ENCODE results near the gene ZYX.
"Not testable (repeated sequence)": the region's sequence is repeated elsewhere in the genome, so short reads cannot be mapped to it uniquely, and the experiment has no call there.

The ZYX gene

GRCh38 chr7:143384661-143385631 lies 3.8 kb downstream of the ZYX start:
- no peak for DNase-seq (ENCODE audit: low read depth)

- DNase-seq (ENCODE audit: low read depth) = no peak
Observed at GRCh38 chr7:143385891-143386781, 5.0 kb downstream of the ZYX start.

GRCh38 chr7:143387156-143387975 lies 6.2 kb downstream of the ZYX start:
- DNase-seq (ENCODE audit: low read depth) = no peak

- no peak for DNase-seq (ENCODE audit: low read depth)
Observed at GRCh38 chr7:143388051-143388450, 6.9 kb downstream of the ZYX start.

GRCh38 chr7:143388491-143389101 lies 7.5 kb downstream of the ZYX start:
- no peak for DNase-seq (ENCODE audit: low read depth)

- DNase-seq (ENCODE audit: low read depth) = no peak
Observed at GRCh38 chr7:143389316-143390103, 8.4 kb downstream of the ZYX start.

- DNase-seq (ENCODE audit: low read depth) = no peak
Observed at GRCh38 chr7:143390104-143390772, 9.1 kb downstream of the ZYX start.

- DNase-seq (ENCODE audit: low read depth) = no peak
Observed at GRCh38 chr7:143390773-143391317, 9.7 kb downstream of the ZYX start.

GRCh38 chr7:143391462-143392404 lies 10.6 kb downstream of the ZYX start:
- DNase-seq (ENCODE audit: low read depth) = peak; percentile 67

GRCh38 chr7:143392427-143392826 lies 11.3 kb downstream of the ZYX start:
- DNase-seq (ENCODE audit: low read depth) = not testable (repeated sequence)

- DNase-seq (ENCODE audit: low read depth) = no peak
Observed at GRCh38 chr7:143392875-143393266, 11.7 kb downstream of the ZYX start.

GRCh38 chr7:143393267-143394041 lies 12.3 kb downstream of the ZYX start:
- peak; percentile 55 for DNase-seq (ENCODE audit: low read depth)

- DNase-seq (ENCODE audit: low read depth) = no peak
Observed at GRCh38 chr7:143394068-143394467, 12.9 kb downstream of the ZYX start.

GRCh38 chr7:143394777-143395176 lies 13.6 kb downstream of the ZYX start:
- DNase-seq (ENCODE audit: low read depth) = no peak

GRCh38 chr7:143395187-143396149 lies 14.3 kb downstream of the ZYX start:
- no peak for DNase-seq (ENCODE audit: low read depth)

GRCh38 chr7:143396182-143396581 lies 15.0 kb downstream of the ZYX start:
- DNase-seq (ENCODE audit: low read depth) = no peak

All from fibroblast of the conjunctiva (primary cell).